Measurements from ENCODE around the gene COL11A2. TPM values are rescaled to one million over a fixed set of nuclear protein-coding genes. Genes with fewer than 3 reads are reported as not detected.

Gene COL11A2
- total RNA-seq, 1 donor = 1.8 TPM

GRCh38 chr6:33195304-33196165 is 3.3 kb upstream of the COL11A2 start:
- Histone ChIP-seq H3K9me3 (ENCODE audit: low read depth, low read length) (no peaks in the 10 kb centered on the region), H3K79me2 (ENCODE audit: insufficient read depth, low read length) (peaks cover 32% of the 10 kb centered on the region), H4K20me1 (ENCODE audit: insufficient read depth, low read length) (peaks cover 48% of the 10 kb centered on the region), H3K4me2 (ENCODE audit: insufficient read depth, low read length) (no peak overlapping the region), H3K27ac (ENCODE audit: low read depth, low read length) (no peak overlapping the region), H3K4me1 (ENCODE audit: insufficient read depth, low read length) (peaks cover 15% of the 10 kb centered on the region), H2AFZ (ENCODE audit: low read length) (no peak overlapping the region), H3K27me3 (ENCODE audit: insufficient read depth, low read length) (peaks cover 24% of the 10 kb centered on the region), H3K36me3 (ENCODE audit: insufficient read depth, low read length) (peaks cover 34% of the 10 kb centered on the region), H3K4me3 (ENCODE audit: insufficient read depth, low read length) (no peak overlapping the region)
- no peak for TF ChIP-seq CTCF (IDR thresholded peaks at IDR 0.05; ENCODE audit: extremely low read depth, low read depth, low read length)
- DNase-seq (ENCODE audit: insufficient read length, low spot score, missing footprints) = no peak

- H3K4me3 ChIP-seq (ENCODE audit: insufficient read depth, low read length) = no peak overlapping the region
- H2AFZ ChIP-seq (ENCODE audit: low read length) = no peak overlapping the region
- peaks cover 31% of the 10 kb centered on the region for H3K27me3 ChIP-seq (ENCODE audit: insufficient read depth, low read length)
- H3K4me2 ChIP-seq (ENCODE audit: insufficient read depth, low read length) = no peak overlapping the region
- H3K4me1 ChIP-seq (ENCODE audit: insufficient read depth, low read length) = peaks cover 12% of the 10 kb centered on the region
- H3K79me2 ChIP-seq (ENCODE audit: insufficient read depth, low read length) = peaks cover 23% of the 10 kb centered on the region
- H3K27ac ChIP-seq (ENCODE audit: low read depth, low read length) = no peak overlapping the region
- TF ChIP-seq CTCF (IDR thresholded peaks at IDR 0.05; ENCODE audit: extremely low read depth, low read depth, low read length) = no peak
- no peaks in the 10 kb centered on the region for H3K9me3 ChIP-seq (ENCODE audit: low read depth, low read length)
- peaks cover 44% of the 10 kb centered on the region for H4K20me1 ChIP-seq (ENCODE audit: insufficient read depth, low read length)
- peaks cover 34% of the 10 kb centered on the region for H3K36me3 ChIP-seq (ENCODE audit: insufficient read depth, low read length)
- no peak for DNase-seq (ENCODE audit: insufficient read length, low spot score, missing footprints)
Observed at GRCh38 chr6:33194431-33194979, 2.2 kb upstream of the COL11A2 start.

- Histone ChIP-seq H3K4me3 (ENCODE audit: insufficient read depth, low read length) (no peak overlapping the region), H4K20me1 (ENCODE audit: insufficient read depth, low read length) (peaks cover 41% of the 10 kb centered on the region), H3K4me1 (ENCODE audit: insufficient read depth, low read length) (peaks cover 7% of the 10 kb centered on the region), H3K79me2 (ENCODE audit: insufficient read depth, low read length) (peaks cover 15% of the 10 kb centered on the region), H3K27ac (ENCODE audit: low read depth, low read length) (no peak overlapping the region), H3K36me3 (ENCODE audit: insufficient read depth, low read length) (peaks cover 34% of the 10 kb centered on the region), H3K9me3 (ENCODE audit: low read depth, low read length) (no peaks in the 10 kb centered on the region), H3K4me2 (ENCODE audit: insufficient read depth, low read length) (no peak overlapping the region), H2AFZ (ENCODE audit: low read length) (no peak overlapping the region), H3K27me3 (ENCODE audit: insufficient read depth, low read length) (peaks cover 32% of the 10 kb centered on the region)
- no peak for TF ChIP-seq CTCF (IDR thresholded peaks at IDR 0.05; ENCODE audit: extremely low read depth, low read depth, low read length)
- DNase-seq (ENCODE audit: insufficient read length, low spot score, missing footprints) = no peak
Observed at GRCh38 chr6:33193619-33194018, 1.4 kb upstream of the COL11A2 start.

Data from osteoblast (primary cell).